B cell (primary cell): ENCODE data around the gene ZNF652. TPM values are rescaled to one million over a fixed set of nuclear protein-coding genes. Genes with fewer than 3 reads are reported as not detected.

Source experiments
- ATAC-seq: fragments of 200-7000 bp; cut with Tn5 transposase; one replicate; pipeline ENCODE4 v1.10.0; 2021; ENCODE audit warnings: low read depth, mild to moderate bottlenecking, moderate number of reproducible peaks, moderate library complexity
- CTCF ChIA-PET: fragments of 350-600 bp; sonication (Branson Sonifier 250); formaldehyde crosslinking; loops from one replicate; lab custom pipeline; 2021; ENCODE audit warnings: antibody characterized with exemption, inconsistent platforms; lab: Charles Lee
- POLR2A ChIA-PET: fragments of 350-600 bp; sonication (Branson Sonifier 250); formaldehyde crosslinking; loops from one replicate; lab custom pipeline; 2021; ENCODE audit warnings: antibody characterized with exemption; lab: Charles Lee
- DNase-seq: peaks from one replicate; pipeline ENCODE4 v3.0.0; 2013
- H2AFZ ChIP-seq: 2 replicates; pipeline ENCODE4 v1.6.1; 2012; ENCODE audit warnings: mild to moderate bottlenecking, low read depth, low read length; ENCODE audit not compliant: insufficient read depth, poor library complexity, severe bottlenecking
- H3K27ac ChIP-seq, 2 donors: 1 replicate in 1 of 2; 2 replicates in 1 of 2; pipeline ENCODE4 v1.5.1; 2012 to 2013; ENCODE audit warnings: low read length in 2 of 2, mild to moderate bottlenecking in 2 of 2, moderate library complexity in 1 of 2
- H3K27me3 ChIP-seq, 4 experiments: fragments of 200-600 bp in 1 of 4; sonication (generic) in 1 of 4; replicated peaks in 1 of 4; 1 replicate in 2 of 4; 2 replicates in 2 of 4; pipeline versions ENCODE4 v1.6.1 to v1.7.0; 2013 to 2016; ENCODE audit warnings: low read length in 3 of 4, mild to moderate bottlenecking in 2 of 4, mixed read lengths in 1 of 4, moderate library complexity in 1 of 4; ENCODE audit not compliant: insufficient read depth in 4 of 4, control insufficient read depth in 3 of 4; ENCODE audit errors: control extremely low read depth in 1 of 4
- H3K36me3 ChIP-seq, 2 experiments: replicated peaks in 1 of 2; 1 replicate in 1 of 2; 2 replicates in 1 of 2; pipeline versions ENCODE4 v1.6.1 to v1.7.1; 2013; ENCODE audit warnings: low read length in 1 of 2; ENCODE audit not compliant: insufficient read depth in 2 of 2, control insufficient read depth in 1 of 2; ENCODE audit errors: control extremely low read depth in 1 of 2, extremely low read depth in 1 of 2
- H3K4me1 ChIP-seq, 2 donors: fragments of 200-600 bp in 1 of 2; sonication (generic) in 1 of 2; 1 replicate in 1 of 2; 2 replicates in 1 of 2; pipeline versions ENCODE4 v1.5.1 to v1.6.1; 2013 to 2017; ENCODE audit warnings: low read length in 2 of 2; ENCODE audit not compliant: control insufficient read depth in 2 of 2, insufficient read depth in 2 of 2
- H3K4me2 ChIP-seq: replicated peaks from 2 replicates; pipeline ENCODE3; 2012; ENCODE audit warnings: mild to moderate bottlenecking, low read depth, low read length; ENCODE audit not compliant: poor library complexity, severe bottlenecking
- H3K4me3 ChIP-seq, 5 experiments: fragments of 200-600 bp in 1 of 5; sonication (generic) in 1 of 5; 1 replicate in 3 of 5; 2 replicates in 2 of 5; pipeline versions ENCODE4 v1.5.1 to v1.7.0; 2011 to 2016; ENCODE audit warnings: low read length in 4 of 5, mild to moderate bottlenecking in 4 of 5, low read depth in 2 of 5, control low read depth in 1 of 5, moderate library complexity in 1 of 5; ENCODE audit not compliant: insufficient read depth in 1 of 5; ENCODE audit errors: control extremely low read depth in 1 of 5, extremely low read depth in 1 of 5
- H3K79me2 ChIP-seq: fragments of 200-600 bp; sonication (generic); one replicate; pipeline ENCODE4 v1.6.0; 2016; ENCODE audit warnings: low read length; ENCODE audit not compliant: control insufficient read depth, insufficient read depth
- H3K9ac ChIP-seq: fragments of 200-600 bp; sonication (generic); 2 replicates; pipeline ENCODE4 v1.6.1; 2017; ENCODE audit warnings: mild to moderate bottlenecking, low read length, moderate library complexity
- H3K9me3 ChIP-seq, 3 donors: one replicate each; pipeline versions ENCODE4 v1.6.1 to v1.7.1; 2013; ENCODE audit warnings: low read length in 2 of 3; ENCODE audit not compliant: control insufficient read depth in 2 of 3, insufficient read depth in 1 of 3; ENCODE audit errors: control extremely low read depth in 1 of 3
- H4K20me1 ChIP-seq: 2 replicates; pipeline ENCODE4 v1.6.0; 2012; ENCODE audit warnings: mild to moderate bottlenecking, low read length; ENCODE audit not compliant: insufficient read depth, control insufficient read depth, poor library complexity, severe bottlenecking
- H3K27ac Mint-ChIP-seq: one replicate; pipeline ENCODE4 v1.8.0; 2021; ENCODE audit warnings: mixed read lengths
- H3K27me3 Mint-ChIP-seq: one replicate; pipeline ENCODE4 v1.8.0; 2021; ENCODE audit warnings: mixed read lengths
- H3K4me1 Mint-ChIP-seq: one replicate; pipeline ENCODE4 v1.8.0; 2021; ENCODE audit warnings: mixed read lengths
- H3K4me3 Mint-ChIP-seq: one replicate; pipeline ENCODE4 v1.8.0; 2021; ENCODE audit warnings: mixed read lengths
- H3K9me3 Mint-ChIP-seq: one replicate; pipeline ENCODE4 v1.8.0; 2022; ENCODE audit warnings: mixed read lengths; ENCODE audit not compliant: insufficient read depth
- CTCF ChIP-seq: fragments of 200-600 bp; IDR thresholded peaks from one replicate; pipeline ENCODE4 v1.8.0; 2022; ENCODE audit warnings: antibody characterized with exemption, mild to moderate bottlenecking
- EZH2 ChIP-seq: IDR thresholded peaks from 2 replicates; pipeline ENCODE4 v1.6.1; 2012; ENCODE audit warnings: borderline replicate concordance, low read depth, mild to moderate bottlenecking, moderate library complexity, low read length; ENCODE audit not compliant: insufficient read depth, poor library complexity, severe bottlenecking
- WGBS: methylation state at CpG from one replicate; pipeline ENCODE4 v1.1.5; 2013; ENCODE audit warnings: missing lambda C conversion rate; ENCODE audit not compliant: insufficient coverage; 5-methylcytosine and 5-hydroxymethylcytosine counted together
- intact Hi-C: fragments of 100-400 bp; cut with micrococcal nuclease; formaldehyde crosslinking; loops from one replicate; pipeline ENCODE4 v1.10.0; 2022
- polyA plus RNA-seq: library from polyadenylated mRNA; depleted of rRNA; stranded (reverse); fragments of >200 nt; gene quantifications from 2 replicates; pipeline ENCODE4 v1.2.3, GENCODE V29; 2012
- total RNA-seq, 2 donors: library from RNA; stranded (reverse); fragments of 120-200 nt in 1 of 2; gene quantifications; 1 replicate in 1 of 2; 2 replicates in 1 of 2; pipeline versions ENCODE4 v1.2.3 to v1.2.4, GENCODE V29; 2013 to 2022

ZNF652 gene
- total and polyA plus RNA-seq, 2 donors (not counting 1 experiment from before 2014, with no cell fraction given), result 19.4 to 86.2 TPM

GRCh38 chr17:49359990-49360795 is 1.9 kb downstream of the ZNF652 start:
- Mint-ChIP-seq H3K27me3 (no peaks in the 10 kb centered on the region), H3K4me1 (peaks cover 57% of the 10 kb centered on the region), H3K4me3 (peak overlapping the region; percentile 99), H3K27ac (peak overlapping the region; percentile 98), H3K9me3 (no peaks in the 10 kb centered on the region)
- Histone ChIP-seq H3K9ac (peak overlapping the region; percentile 79), H3K36me3 (no peaks in the 10 kb centered on the region), H2AFZ (peak overlapping the region; percentile 84), H3K27me3 (no peaks in the 10 kb centered on the region), H3K27ac (peak overlapping the region; percentile 70 to 76), H4K20me1 (peaks cover 21% of the 10 kb centered on the region), H3K79me2 (peaks cover 56% of the 10 kb centered on the region), H3K4me1 (peaks cover 54 to 57% of the 10 kb centered on the region in 2 donors), H3K4me3 (peak overlapping the region; percentile 79 to 95 (median 89)), H3K9me3 (no peaks in the 10 kb centered on the region), H3K4me2 (peak overlapping the region; percentile 76)
- POLR2A ChIA-PET, result interaction anchor here (0.8 to 1.2 kb wide), 4 partner anchors 18 to 35 kb away, joined by 3 to 15 read pairs (median 5); no protein-coding TSS in a partner anchor
- DNase-seq (peak; percentile 29), ATAC-seq (no peak)
- TF ChIP-seq CTCF, result no peak
- TF ChIP-seq EZH2, result no peak
- WGBS, result 11% methylated on average over 5 of the region's 8 CpGs
- intact Hi-C loops, result loop anchor here (2.0 to 5.0 kb wide), 2 partner anchors 45 to 317 kb away; partner anchors contain the start of gene SPOP
- CTCF ChIA-PET, result interaction anchor here (0.6 to 12.2 kb wide), 13 partner anchors 9 to 190 kb away, joined by 3 to 114 read pairs (median 5); no protein-coding TSS in a partner anchor
